D721Med (cell line): Measurements from ENCODE around the gene ATP5ME.
"Not testable (repeated sequence)": the region's sequence is repeated elsewhere in the genome, so short reads cannot be mapped to it uniquely, and the experiment has no call there.

Experiments
- DNase-seq: peaks from one replicate; pipeline ENCODE4 v3.0.0; 2011; ENCODE audit warnings: low spot score; ENCODE audit not compliant: insufficient read length
- FAIRE-seq: peaks from 2 replicates; lab custom pipeline; 2011; peaks lifted over from hg19 to GRCh38; lab: Jason Lieb, UNC
- CTCF ChIP-seq: IDR thresholded peaks from 2 replicates; pipeline ENCODE4 v1.5.1; 2012; ENCODE audit warnings: mild to moderate bottlenecking, control low read depth; ENCODE audit not compliant: insufficient read depth; ENCODE audit errors: missing control alignments

The ATP5ME gene

GRCh38 chr4:650461-650860 is 23.6 kb downstream of the ATP5ME start:
- FAIRE-seq (no peak), DNase-seq (no peak)
- TF ChIP-seq CTCF, result no peak

GRCh38 chr4:649751-650310 is 24.2 kb downstream of the ATP5ME start:
- FAIRE-seq, result no peak

GRCh38 chr4:649293-649625 is 24.8 kb downstream of the ATP5ME start:
- no peak for FAIRE-seq
- no peak for TF ChIP-seq CTCF

More at GRCh38 chr4:649751-650310, 24.2 kb downstream of the ATP5ME start:
- TF ChIP-seq CTCF, result no peak
- DNase-seq, result no peak

GRCh38 chr4:648579-649292 is 25.3 kb downstream of the ATP5ME start:
- FAIRE-seq (no peak), DNase-seq (no peak)
- TF ChIP-seq CTCF, result no peak

More at GRCh38 chr4:649293-649625, 24.8 kb downstream of the ATP5ME start:
- no peak for DNase-seq

- FAIRE-seq, result no peak
- DNase-seq, result no peak
- no peak for TF ChIP-seq CTCF
Measured at GRCh38 chr4:647481-647880, 26.6 kb downstream of the ATP5ME start.

- no peak for TF ChIP-seq CTCF
- FAIRE-seq (no peak), DNase-seq (no peak)
Measured at GRCh38 chr4:646460-646859, 27.6 kb downstream of the ATP5ME start.

GRCh38 chr4:642366-642765 is 31.7 kb downstream of the ATP5ME start:
- DNase-seq, FAIRE-seq: not testable (repeated sequence)
